HG03469 (cell line): Measurements from ENCODE around the gene ACP5.
"Not testable (repeated sequence)": the region's sequence is repeated elsewhere in the genome, so short reads cannot be mapped to it uniquely, and the experiment has no call there.

ENCODE experiments used
- ATAC-seq: cut with Tn5 transposase; IDR thresholded peaks from one replicate; pipeline ENCODE4 v1.9.1; 2021; ENCODE audit warnings: mild to moderate bottlenecking, moderate library complexity, moderate number of reproducible peaks; ENCODE audit not compliant: unreplicated experiment

Gene ACP5

DNA sequence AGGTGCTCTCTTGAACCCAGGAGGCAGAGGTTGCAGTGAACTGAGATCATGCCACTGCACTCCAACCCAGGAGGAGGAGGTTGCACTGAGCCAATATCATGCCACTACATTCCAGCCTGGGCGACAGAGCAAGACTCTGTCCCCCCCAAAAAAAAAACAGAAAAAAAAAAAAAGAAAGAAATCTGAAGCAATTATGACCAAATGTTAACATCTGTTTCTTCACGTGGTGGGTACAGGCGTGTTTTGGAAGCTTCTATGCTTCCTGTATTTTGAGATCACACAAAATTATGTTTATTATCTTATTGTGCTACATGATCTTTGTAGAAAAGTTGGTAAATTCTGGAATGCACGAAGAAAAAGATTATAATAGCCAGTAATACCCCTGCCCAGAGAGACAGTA is 2.7 kb upstream of the ACP5 start:
- no peak for ATAC-seq

DNA sequence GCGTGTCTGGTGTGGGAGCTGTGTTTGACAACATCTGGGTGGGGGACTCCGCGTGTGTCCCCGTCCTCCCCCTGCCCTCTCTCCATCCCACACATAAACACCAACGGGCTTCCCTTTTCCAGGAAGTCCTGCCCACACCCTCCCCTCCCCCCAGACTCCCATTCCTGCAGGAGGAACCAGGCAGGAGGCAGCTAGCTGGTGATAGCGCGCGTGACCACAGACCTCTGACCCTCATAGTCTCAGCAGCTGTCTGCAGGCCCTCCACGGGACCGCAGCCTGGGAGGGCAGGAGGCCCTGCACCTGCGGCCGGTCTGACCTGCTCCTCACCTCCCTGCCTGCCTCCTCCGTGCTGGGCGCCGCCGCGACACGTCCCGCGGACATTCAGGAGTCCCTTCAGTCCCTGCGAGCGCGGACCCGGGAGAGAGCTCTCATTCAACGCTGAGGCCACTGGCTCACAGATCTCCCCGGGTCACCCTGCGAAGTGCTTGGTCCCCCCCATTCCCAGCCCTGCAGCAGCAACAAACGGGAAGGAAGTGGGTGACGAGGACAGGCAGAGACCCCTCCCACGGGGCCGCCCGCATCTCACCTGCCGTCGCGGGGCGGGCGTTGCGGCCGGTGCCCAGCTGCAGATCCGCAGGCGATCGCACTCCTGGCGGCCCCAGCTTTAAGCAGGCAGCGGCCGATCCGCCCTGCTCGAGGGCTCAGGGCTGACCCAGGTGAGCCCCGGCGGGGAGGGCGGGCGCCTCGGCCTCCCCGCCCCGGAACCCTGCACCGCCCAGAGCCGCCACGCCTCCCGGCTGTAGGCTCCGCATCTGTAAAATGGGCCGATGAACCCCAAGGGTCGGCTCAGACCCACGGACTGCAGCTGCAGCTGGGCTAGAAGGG is 1.1 kb upstream of the ACP5 start:
- no peak for ATAC-seq

- ATAC-seq: no peak
Measured at GRCh38 chr19:11576227-11576626, 1.2 kb downstream of the ACP5 start.

GRCh38 chr19:11574689-11575088 is 2.8 kb downstream of the ACP5 start:
- ATAC-seq: no peak

DNA sequence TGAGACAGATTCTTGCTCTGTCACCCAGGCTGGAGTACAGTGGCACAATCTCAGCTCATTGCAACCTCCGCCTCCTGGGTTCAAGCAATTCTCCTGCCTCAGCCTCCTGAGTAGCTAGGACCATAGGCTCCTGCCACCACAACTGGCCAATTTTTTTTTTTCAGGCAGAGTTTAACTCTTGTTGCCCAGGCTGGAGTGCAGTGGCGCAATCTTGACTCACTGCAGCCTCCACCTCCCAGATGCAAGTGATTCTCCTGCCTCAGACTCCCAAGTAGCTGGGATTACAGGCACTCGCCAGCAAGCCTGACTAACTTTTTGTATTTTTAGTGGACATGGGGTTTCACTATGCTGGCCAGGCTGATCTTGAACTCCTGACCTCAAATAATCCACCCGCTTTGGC is 3.7 kb downstream of the ACP5 start:
- ATAC-seq: not testable (repeated sequence)

- not testable (repeated sequence) for ATAC-seq
Measured at GRCh38 chr19:11573354-11573753, 4.1 kb downstream of the ACP5 start.

GRCh38 chr19:11570039-11570462 is 7.4 kb downstream of the ACP5 start:
- no peak for ATAC-seq

- ATAC-seq: no peak
Measured at GRCh38 chr19:11566164-11566563, 11.3 kb downstream of the ACP5 start.

DNA sequence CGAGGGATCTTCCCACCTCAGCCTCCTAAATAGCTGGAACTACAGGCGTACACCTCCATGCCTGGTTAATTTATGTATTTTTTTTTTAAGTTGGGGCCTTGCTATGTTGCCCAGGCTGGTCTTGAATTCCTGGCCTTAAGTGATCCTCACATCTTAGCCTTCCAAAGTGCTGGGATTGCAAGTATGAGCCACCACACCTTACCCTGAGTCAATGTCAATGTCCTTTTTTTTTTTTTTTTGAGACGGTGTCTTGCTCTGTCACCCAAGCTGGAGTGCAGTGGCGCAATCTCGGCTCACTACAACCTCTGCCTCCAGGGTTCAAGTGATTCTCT is 11.8 kb downstream of the ACP5 start:
- not testable (repeated sequence) for ATAC-seq

GRCh38 chr19:11564082-11564807 is 13.2 kb downstream of the ACP5 start:
- not testable (repeated sequence) for ATAC-seq

- ATAC-seq: no peak
Measured at GRCh38 chr19:11563532-11563931, 13.9 kb downstream of the ACP5 start.

GRCh38 chr19:11560404-11561051 is 16.9 kb downstream of the ACP5 start:
- ATAC-seq: no peak

GRCh38 chr19:11558881-11559828 is 18.3 kb downstream of the ACP5 start, which contains the start of gene ELOF1:
ELOF1 (minus strand) TSS chr19:11559230; CDS start chr19:11554347, 4,883 bp downstream.
- peak; percentile 51 for ATAC-seq

DNA sequence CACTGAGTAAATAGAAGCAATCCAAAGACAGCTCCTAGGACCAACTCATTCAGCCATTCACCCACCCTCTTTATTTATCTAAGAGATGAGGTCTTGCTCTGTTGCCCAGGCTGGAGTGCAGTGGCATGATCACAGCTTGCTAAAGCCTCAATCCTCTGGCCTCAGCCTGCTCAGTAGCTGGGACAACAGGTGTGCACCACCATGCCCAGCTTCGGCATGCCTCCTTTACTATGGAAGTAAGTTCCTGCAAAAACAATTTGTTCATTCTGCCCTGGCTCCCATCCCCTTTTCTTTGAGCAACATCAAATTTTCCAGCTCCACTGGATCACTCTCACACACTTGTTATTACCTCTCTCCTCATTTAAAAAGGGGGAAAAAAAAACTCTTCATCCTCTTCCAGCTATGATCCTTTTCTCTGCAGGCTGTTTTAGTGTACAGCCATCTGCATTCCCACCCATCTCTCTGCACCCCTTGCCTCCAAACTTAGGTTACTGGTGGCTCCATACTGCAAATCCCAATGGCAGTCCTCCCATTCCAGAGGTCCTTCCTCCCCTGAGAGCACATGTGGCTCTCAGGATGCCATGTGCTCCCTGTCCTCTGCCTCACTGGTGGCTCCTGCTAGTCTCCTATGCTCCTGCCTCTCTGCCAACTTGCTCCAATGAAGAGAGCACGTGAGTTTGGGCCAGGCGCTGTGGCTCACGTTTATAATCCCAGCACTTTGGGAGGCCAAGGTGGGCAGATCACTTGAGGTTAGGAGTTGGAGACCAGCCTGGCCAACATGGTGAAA is 20.6 kb downstream of the ACP5 start:
- no peak for ATAC-seq

- ATAC-seq: no peak
Measured at GRCh38 chr19:11555246-11555645, 22.2 kb downstream of the ACP5 start.

DNA sequence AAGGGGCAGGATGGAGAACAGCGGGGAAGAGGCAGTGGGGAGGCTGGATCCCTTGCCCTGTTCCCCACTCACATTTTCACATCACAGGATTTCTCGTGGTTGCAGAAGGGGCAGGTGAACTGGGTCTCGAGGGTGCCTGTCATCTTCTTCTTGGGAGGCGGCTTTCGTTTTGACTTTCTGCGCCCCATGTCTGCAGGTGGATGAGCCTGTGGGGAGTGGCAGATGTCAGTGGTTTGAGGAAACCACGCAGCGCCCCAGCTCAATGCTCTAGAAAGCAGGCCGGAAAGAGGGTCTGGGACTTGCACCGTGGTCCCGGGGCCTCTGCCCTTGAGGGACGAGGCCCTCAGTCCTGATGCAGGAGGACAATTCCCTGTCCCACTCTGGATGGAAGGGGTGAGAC is 23.3 kb downstream of the ACP5 start:
- ATAC-seq: no peak

DNA sequence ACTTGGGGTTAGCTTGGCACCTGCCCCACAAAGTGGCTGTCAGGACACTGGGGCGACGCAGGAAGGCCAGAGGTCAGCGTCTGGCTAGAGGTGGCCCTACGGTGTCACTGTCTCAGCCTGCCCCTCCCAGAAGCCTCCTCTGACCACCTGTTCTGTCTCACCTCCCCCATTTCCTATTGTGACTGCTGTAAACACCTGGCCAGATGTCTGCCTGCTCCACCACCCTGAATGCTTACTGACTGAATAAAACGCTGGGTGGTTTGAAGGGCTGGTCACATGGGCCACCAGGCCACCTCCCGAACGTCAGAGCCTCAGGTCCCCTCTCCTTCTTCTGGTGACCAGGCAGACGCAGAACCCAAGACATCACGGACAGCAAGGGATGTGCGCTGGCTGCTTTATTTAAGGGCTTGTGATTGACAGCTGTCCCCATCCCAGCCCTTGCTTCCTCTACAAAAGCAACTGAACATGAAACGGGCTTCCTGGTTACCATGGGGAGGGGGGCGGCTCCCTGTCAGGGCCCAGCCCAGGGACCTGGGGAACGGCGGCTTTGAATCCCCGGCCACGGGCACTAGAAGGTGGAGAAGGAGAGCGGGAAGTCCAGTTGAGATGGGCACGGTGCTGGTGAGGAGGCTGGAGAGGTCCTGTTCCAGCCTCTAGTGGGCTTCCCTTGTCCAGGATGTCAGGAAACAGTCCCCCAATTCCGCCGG is 24.6 kb downstream of the ACP5 start:
- ATAC-seq: no peak

- ATAC-seq: no peak
Measured at GRCh38 chr19:11551603-11552235, 25.7 kb downstream of the ACP5 start.

GRCh38 chr19:11550265-11550664 is 27.2 kb downstream of the ACP5 start:
- ATAC-seq: no peak
